ENCODE measurements around the gene VWA8.
"Not testable (repeated sequence)": the region's sequence is repeated elsewhere in the genome, so short reads cannot be mapped to it uniquely, and the experiment has no call there.

Gene VWA8

DNA sequence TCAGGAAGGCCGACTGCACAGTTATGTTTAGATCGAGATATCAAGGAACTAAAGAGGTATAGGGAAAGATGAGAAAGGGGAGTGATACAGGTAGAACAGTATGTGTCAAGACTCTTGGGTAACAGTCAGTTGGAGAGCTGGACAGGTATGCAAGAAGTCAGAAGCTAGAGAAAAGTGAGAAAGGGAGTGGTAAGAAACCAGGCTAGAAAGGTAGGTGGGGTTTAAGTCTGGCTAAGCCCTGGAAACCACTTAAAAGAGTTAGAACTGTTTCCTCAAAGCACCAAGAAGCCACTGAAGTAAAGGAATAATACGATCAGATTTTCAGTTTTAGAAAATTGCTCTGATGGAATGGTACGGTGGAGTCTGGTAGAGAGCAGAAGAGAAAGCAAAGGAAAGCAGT, 196.4 kb downstream of the VWA8 start:
- H3K27ac ChIP-seq = no peak overlapping the region
- no peak for TF ChIP-seq ZFX (IDR thresholded peaks at IDR 0.05)
- TF ChIP-seq, protein P1, sequence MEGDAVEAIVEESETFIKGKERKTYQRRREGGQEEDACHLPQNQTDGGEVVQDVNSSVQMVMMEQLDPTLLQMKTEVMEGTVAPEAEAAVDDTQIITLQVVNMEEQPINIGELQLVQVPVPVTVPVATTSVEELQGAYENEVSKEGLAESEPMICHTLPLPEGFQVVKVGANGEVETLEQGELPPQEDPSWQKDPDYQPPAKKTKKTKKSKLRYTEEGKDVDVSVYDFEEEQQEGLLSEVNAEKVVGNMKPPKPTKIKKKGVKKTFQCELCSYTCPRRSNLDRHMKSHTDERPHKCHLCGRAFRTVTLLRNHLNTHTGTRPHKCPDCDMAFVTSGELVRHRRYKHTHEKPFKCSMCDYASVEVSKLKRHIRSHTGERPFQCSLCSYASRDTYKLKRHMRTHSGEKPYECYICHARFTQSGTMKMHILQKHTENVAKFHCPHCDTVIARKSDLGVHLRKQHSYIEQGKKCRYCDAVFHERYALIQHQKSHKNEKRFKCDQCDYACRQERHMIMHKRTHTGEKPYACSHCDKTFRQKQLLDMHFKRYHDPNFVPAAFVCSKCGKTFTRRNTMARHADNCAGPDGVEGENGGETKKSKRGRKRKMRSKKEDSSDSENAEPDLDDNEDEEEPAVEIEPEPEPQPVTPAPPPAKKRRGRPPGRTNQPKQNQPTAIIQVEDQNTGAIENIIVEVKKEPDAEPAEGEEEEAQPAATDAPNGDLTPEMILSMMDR (conservative IDR thresholded peaks at IDR 0.05) = no peak

DNA sequence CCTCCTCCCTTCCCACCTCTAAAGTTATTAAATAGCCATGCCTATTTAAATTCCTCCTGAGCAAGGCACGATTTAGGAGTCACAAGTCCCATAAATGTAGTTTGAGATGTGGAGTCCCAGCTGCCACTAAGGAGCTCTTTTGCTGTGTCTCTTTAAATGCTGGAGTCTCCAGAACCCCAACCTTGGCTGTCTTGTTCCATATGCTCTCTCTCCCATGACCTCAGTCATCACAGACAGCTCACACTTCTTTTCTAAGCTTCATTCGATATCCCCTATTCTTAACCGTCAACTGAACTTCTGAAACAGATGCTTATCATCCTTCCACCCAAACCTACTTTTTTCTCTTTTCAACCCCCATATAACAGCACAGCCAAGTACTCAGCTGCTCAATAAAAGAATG, 197.1 kb downstream of the VWA8 start:
- TF ChIP-seq ZFX (IDR thresholded peaks at IDR 0.05) = no peak
- TF ChIP-seq, protein P1 (conservative IDR thresholded peaks at IDR 0.05) = no peak
- no peak overlapping the region for H3K27ac ChIP-seq

DNA sequence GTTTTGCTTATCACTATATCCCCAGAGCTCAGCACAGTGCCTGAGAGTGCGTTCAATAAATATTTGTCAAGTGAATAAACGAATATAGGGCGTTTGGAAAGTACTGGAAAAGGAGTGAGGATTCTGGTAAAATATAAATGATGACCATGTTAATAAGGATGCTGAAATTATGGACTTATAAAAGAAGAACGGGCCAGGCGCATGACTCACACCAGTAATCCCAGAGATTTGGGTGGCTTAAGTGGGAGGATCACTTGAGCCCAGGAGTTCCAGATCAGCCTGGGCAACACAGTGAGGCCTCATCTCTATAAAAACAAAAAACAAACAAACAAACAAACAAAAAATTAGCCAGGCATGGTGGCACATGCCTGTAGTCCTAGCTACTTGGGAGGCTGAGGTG, 198.1 kb downstream of the VWA8 start:
- TF ChIP-seq, protein P1 (conservative IDR thresholded peaks at IDR 0.05) = no peak
- no peak for TF ChIP-seq ZFX (IDR thresholded peaks at IDR 0.05)

DNA sequence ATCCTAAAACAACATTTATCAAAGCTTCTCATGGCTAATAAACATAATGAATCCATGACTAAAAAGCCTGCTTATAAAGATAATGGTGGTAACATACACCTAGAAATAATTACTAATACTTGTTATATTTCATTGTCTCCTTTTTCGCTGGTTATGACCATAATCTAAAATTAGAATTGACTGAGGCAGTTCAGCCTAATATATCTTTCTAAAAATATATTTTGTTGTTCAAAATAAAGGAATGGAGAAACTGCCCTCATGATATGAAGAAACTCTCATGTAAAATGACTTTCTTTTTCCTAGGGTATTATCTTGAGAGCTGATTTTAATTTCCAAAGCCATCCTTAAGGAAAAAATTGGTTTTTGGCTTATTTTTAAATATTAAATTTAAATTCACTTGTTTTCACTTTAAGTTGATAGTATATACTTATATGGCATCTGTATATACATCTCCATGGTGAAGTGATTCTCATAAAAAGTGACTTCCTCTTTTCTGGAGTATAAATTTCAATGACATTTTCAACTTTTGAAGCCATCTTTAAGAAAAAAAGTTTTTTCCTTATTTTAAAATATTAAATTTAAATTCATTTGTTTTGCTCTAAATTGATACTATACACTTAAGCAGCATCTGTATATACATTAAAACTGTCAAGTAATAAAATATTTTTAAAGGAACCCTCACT, 204.6 kb downstream of the VWA8 start:
- H3K27ac ChIP-seq = no peak overlapping the region
- TF ChIP-seq, protein P1 (conservative IDR thresholded peaks at IDR 0.05) = no peak
- no peak for TF ChIP-seq ZFX (IDR thresholded peaks at IDR 0.05)

More for the DNA sequence above, 198.1 kb downstream of the VWA8 start:
- no peak overlapping the region for H3K27ac ChIP-seq

DNA sequence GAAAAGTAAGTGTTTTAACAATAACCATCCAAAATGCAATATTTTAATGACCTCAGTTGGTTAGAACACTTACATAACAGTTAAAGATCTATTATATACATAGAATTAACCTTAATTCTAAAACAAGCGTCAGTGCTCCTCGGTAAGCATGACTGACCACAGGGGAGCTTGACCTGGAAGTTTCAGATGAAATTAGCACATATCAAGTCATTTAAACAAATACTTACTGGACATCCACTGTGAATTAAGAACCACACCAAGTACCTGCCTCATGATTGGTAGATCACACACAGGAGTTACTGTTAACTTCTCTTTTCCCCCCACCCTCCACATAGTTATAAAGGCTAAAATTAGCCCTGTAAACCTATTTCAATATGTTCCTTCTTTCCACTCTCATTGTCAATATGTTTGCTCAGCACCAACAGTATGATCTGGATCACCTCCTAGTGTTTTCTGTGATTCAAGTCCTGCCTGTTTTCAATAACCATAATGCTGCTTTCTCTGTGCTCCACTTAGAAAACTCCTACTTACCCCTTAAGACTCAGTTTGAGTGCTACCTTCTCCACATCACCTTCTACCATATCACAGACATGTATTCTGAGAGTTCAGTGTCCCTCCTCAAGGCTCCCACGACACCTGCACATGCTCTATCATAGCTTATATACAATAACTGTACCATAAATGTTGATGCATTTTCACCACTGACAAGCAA, 209.0 kb downstream of the VWA8 start:
- TF ChIP-seq, protein P1 (conservative IDR thresholded peaks at IDR 0.05) = peak; percentile 21; the same call in 1 of the 2 replicates
- no peak for TF ChIP-seq ZFX (IDR thresholded peaks at IDR 0.05)
- H3K27ac ChIP-seq = no peak overlapping the region

DNA sequence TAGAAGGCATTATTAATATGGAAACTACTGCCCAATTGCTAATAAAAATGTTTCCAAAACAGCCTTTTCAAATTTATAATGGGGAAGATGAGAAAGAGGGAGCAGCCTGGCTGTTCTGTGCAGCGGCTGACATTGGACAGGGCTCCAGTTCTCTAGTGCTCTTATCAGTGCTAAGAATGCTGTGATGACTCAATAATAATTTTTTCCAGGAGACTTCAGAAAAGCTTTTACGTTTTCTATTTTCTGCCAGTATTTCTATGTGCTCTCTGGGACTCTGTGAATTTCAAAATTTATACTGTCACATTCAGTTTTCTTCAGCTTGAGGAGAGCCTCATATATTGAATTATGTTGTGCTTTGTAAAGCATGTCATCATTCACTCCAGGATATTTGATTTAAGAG, 209.6 kb downstream of the VWA8 start:
- H3K27ac ChIP-seq = no peak overlapping the region
- TF ChIP-seq, protein P1 (conservative IDR thresholded peaks at IDR 0.05) = no peak
- no peak for TF ChIP-seq ZFX (IDR thresholded peaks at IDR 0.05)

DNA sequence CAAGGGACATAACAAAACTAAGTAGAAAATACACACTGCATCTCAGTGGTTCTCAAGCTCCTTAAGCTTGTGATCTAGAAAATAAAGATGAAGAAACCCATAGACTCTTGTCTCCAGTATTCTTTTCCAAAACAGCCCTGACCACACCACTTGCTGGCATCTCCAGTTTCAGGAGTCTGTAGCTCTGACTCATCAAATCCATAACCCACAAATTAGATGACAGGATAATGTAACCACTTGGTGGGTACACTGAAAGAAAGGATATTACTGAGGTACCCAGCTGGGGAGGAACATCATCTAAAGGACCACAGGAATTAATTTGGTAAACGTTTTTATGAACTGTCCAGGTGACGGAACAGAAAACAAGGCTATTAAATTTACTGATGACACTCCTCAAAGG, 214.7 kb downstream of the VWA8 start:
- H3K27ac ChIP-seq = no peak overlapping the region
- no peak for TF ChIP-seq ZFX (IDR thresholded peaks at IDR 0.05)
- TF ChIP-seq, protein P1 (conservative IDR thresholded peaks at IDR 0.05) = no peak

DNA sequence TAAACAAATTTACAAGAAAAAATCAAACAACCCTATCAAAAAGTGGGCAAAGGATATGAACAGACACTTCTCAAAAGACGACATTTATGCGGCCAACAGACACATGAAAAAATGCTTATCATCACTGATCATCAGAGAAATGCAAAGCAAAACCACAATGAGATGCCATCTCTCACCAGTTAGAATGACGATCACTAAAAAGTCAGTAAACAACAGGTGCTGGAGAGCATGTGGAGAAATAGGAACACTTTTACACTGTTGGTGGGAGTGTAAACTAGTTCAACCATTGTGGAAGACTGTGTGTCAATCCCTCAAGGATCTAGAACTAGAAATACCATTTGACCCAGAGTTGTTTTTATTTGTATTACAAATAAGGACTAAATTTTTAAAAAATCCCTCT, 215.4 kb downstream of the VWA8 start:
- H3K27ac ChIP-seq = not testable (repeated sequence)

Measured in C4-2B (cell line).